ENCODE results near the gene NLN.

Gene NLN

GRCh38 chr5:65823204-65823603 lies 101.2 kb downstream of the NLN start:
- H3K4me3 ChIP-seq (ENCODE audit: low read length), result no peak overlapping the region
- no peak overlapping the region for H3K27ac ChIP-seq (ENCODE audit: low read depth, low read length)
- no peaks in the 10 kb centered on the region for H3K79me2 ChIP-seq (ENCODE audit: control insufficient read depth, low read length)
- H3F3A ChIP-seq (ENCODE audit: control insufficient read depth, insufficient read depth), result no peaks in the 10 kb centered on the region
- peaks cover 44% of the 10 kb centered on the region for H3K4me1 ChIP-seq (ENCODE audit: control insufficient read depth, low read length)
- H4K20me1 ChIP-seq (ENCODE audit: control insufficient read depth, insufficient read depth, low read depth, low read length), result no peaks in the 10 kb centered on the region
- H3K27me3 ChIP-seq (ENCODE audit: control insufficient read depth, low read length), result no peaks in the 10 kb centered on the region
- no peak for TF ChIP-seq CTCF (IDR thresholded peaks at IDR 0.05; ENCODE audit: low read depth, low read length, poor library complexity, severe bottlenecking)
- TF ChIP-seq EZH2phosphoT487 (IDR thresholded peaks at IDR 0.05; ENCODE audit: borderline replicate concordance, low read length), result no peak
- H3K9me2 ChIP-seq (replicated peaks; ENCODE audit: control insufficient read depth, low read length), result no peaks in the 10 kb centered on the region
- H3K9me3 ChIP-seq (ENCODE audit: control insufficient read depth, insufficient read depth, low read length), result no peaks in the 10 kb centered on the region
- 0 out of 2 replicates have a peak, but pooled peaks cover 3% of the 10 kb centered on the region for H3K36me3 ChIP-seq (ENCODE audit: control insufficient read depth, low read length)
- H3K4me2 ChIP-seq (ENCODE audit: low read length), result no peak overlapping the region

GRCh38 chr5:65823845-65824445 lies 101.9 kb downstream of the NLN start:
- Histone ChIP-seq H3K4me1 (ENCODE audit: control insufficient read depth, low read length) (peaks cover 44% of the 10 kb centered on the region), H3K9me3 (ENCODE audit: control insufficient read depth, insufficient read depth, low read length) (no peaks in the 10 kb centered on the region), H3K27me3 (ENCODE audit: control insufficient read depth, low read length) (no peaks in the 10 kb centered on the region), H3K27ac (ENCODE audit: low read depth, low read length) (no peak overlapping the region), H4K20me1 (ENCODE audit: control insufficient read depth, insufficient read depth, low read depth, low read length) (no peaks in the 10 kb centered on the region), H3K4me2 (ENCODE audit: low read length) (no peak overlapping the region), H3K9me2 (replicated peaks; ENCODE audit: control insufficient read depth, low read length) (no peaks in the 10 kb centered on the region), H3K4me3 (ENCODE audit: low read length) (no peak overlapping the region), H3K79me2 (ENCODE audit: control insufficient read depth, low read length) (no peaks in the 10 kb centered on the region), H3F3A (ENCODE audit: control insufficient read depth, insufficient read depth) (no peaks in the 10 kb centered on the region), H3K36me3 (ENCODE audit: control insufficient read depth, low read length) (0 out of 2 replicates have a peak, but pooled peaks cover 3% of the 10 kb centered on the region)
- TF ChIP-seq CTCF (IDR thresholded peaks at IDR 0.05; ENCODE audit: low read depth, low read length, poor library complexity, severe bottlenecking), result no peak
- no peak for TF ChIP-seq EZH2phosphoT487 (IDR thresholded peaks at IDR 0.05; ENCODE audit: borderline replicate concordance, low read length)

- H4K20me1 ChIP-seq (ENCODE audit: control insufficient read depth, insufficient read depth, low read depth, low read length), result no peaks in the 10 kb centered on the region
These were observed 103.7 kb downstream of the NLN start for GRCh38 chr5:65825408-65826328.

More at GRCh38 chr5:65825408-65826328, 103.7 kb downstream of the NLN start:
- Histone ChIP-seq H3K27me3 (ENCODE audit: control insufficient read depth, low read length) (no peaks in the 10 kb centered on the region), H3K9me2 (replicated peaks; ENCODE audit: control insufficient read depth, low read length) (no peaks in the 10 kb centered on the region), H3K79me2 (ENCODE audit: control insufficient read depth, low read length) (no peaks in the 10 kb centered on the region), H3K9me3 (ENCODE audit: control insufficient read depth, insufficient read depth, low read length) (no peaks in the 10 kb centered on the region), H3K4me2 (ENCODE audit: low read length) (peak overlapping the region; percentile 49), H3F3A (ENCODE audit: control insufficient read depth, insufficient read depth) (no peaks in the 10 kb centered on the region), H3K36me3 (ENCODE audit: control insufficient read depth, low read length) (0 out of 2 replicates have a peak, but pooled peaks cover 3% of the 10 kb centered on the region), H3K4me3 (ENCODE audit: low read length) (no peak overlapping the region), H3K27ac (ENCODE audit: low read depth, low read length) (no peak overlapping the region), H3K4me1 (ENCODE audit: control insufficient read depth, low read length) (peaks cover 33% of the 10 kb centered on the region)
- TF ChIP-seq EZH2phosphoT487 (IDR thresholded peaks at IDR 0.05; ENCODE audit: borderline replicate concordance, low read length) (no peak), CTCF (IDR thresholded peaks at IDR 0.05; ENCODE audit: low read depth, low read length, poor library complexity, severe bottlenecking) (no peak)

Data from DOHH2 (cell line).